Left lung (tissue), 10 donors: ENCODE measurements around the gene FCHO2. TPM values are rescaled to one million over a fixed set of nuclear protein-coding genes. Genes with fewer than 3 reads are reported as not detected.

Source experiments
- ATAC-seq: fragments of 200-7000 bp; cut with Tn5 transposase; one replicate; pipeline ENCODE4 v1.9.1; 2020; ENCODE audit warnings: moderate library complexity
- DNase-seq, 4 donors: peaks; one replicate each; pipeline ENCODE4 v3.0.0-alpha.2; 2013 to 2020
- H3K27ac ChIP-seq, 2 donors: fragments of 200-600 bp; sonication (generic) in 1 of 2; one replicate each; pipeline versions ENCODE4 v1.5.0 to v1.8.0; 2020 to 2021
- H3K27me3 ChIP-seq, 2 donors: fragments of 200-600 bp; sonication (generic) in 1 of 2; one replicate each; pipeline versions ENCODE4 v1.5.0 to v1.8.0; 2020 to 2021
- H3K36me3 ChIP-seq, 2 donors: fragments of 200-600 bp; sonication (generic) in 1 of 2; one replicate each; pipeline versions ENCODE4 v1.5.0 to v1.8.0; 2020 to 2021
- H3K4me1 ChIP-seq, 2 donors: fragments of 200-600 bp; one replicate each; pipeline ENCODE4 v1.8.0; 2021
- H3K4me3 ChIP-seq, 2 donors: fragments of 200-600 bp; sonication (generic) in 1 of 2; one replicate each; pipeline versions ENCODE4 v1.5.0 to v1.8.0; 2020 to 2021; ENCODE audit warnings: mild to moderate bottlenecking in 1 of 2
- H3K9me3 ChIP-seq, 2 donors: fragments of 200-600 bp; sonication (generic) in 1 of 2; one replicate each; pipeline versions ENCODE4 v1.5.0 to v1.8.0; 2020 to 2021
- intact Hi-C, 2 donors: fragments of 100-400 bp; cut with DNase I; formaldehyde crosslinking; loops; one replicate each; pipeline versions ENCODE4 v1.11.2 to v1.14.2; 2022
- polyA plus RNA-seq, 6 donors: library from polyadenylated mRNA; unstranded; fragments of 120-200 nt; gene quantifications; one replicate each; pipeline ENCODE4 v1.2.1, GENCODE V29; 2013; ENCODE audit not compliant: insufficient read length in 6 of 6
- total RNA-seq, 2 donors: library from RNA; stranded (reverse); fragmentation: NEBNext Ultra II Directional; extraction: Animal tissue kit (Norgen Biotek cat#: 25700); gene quantifications; one replicate each; pipeline ENCODE4 v1.2.1, GENCODE V29; 2021
- TF ChIP-seq, protein P1 (sequence below), 2 donors: fragments of 200-600 bp; sonication (generic) in 1 of 2; IDR thresholded peaks; one replicate each; pipeline versions ENCODE4 v1.5.0 to v1.8.0; 2021; ENCODE audit warnings: antibody characterized with exemption in 2 of 2
- donor health status: DM: no; HTN: yes; CAD: no.
- donor health status: DM: no; HTN: no; CAD: no.

The FCHO2 gene
- total and polyA plus RNA-seq, 8 donors, result 25.7 to 71.1 (median 30.5) TPM

GRCh38 chr5:72936893-72937292 is 18.9 kb upstream of the FCHO2 start:
- Histone ChIP-seq H3K4me3 (no peak overlapping the region), H3K27me3 (no peaks in the 10 kb centered on the region), H3K36me3 (no peaks in the 10 kb centered on the region), H3K9me3 (no peaks in the 10 kb centered on the region), H3K4me1 (peaks cover 0 to 36% of the 10 kb centered on the region in 2 donors), H3K27ac (no peak overlapping the region)
- TF ChIP-seq, protein P1, sequence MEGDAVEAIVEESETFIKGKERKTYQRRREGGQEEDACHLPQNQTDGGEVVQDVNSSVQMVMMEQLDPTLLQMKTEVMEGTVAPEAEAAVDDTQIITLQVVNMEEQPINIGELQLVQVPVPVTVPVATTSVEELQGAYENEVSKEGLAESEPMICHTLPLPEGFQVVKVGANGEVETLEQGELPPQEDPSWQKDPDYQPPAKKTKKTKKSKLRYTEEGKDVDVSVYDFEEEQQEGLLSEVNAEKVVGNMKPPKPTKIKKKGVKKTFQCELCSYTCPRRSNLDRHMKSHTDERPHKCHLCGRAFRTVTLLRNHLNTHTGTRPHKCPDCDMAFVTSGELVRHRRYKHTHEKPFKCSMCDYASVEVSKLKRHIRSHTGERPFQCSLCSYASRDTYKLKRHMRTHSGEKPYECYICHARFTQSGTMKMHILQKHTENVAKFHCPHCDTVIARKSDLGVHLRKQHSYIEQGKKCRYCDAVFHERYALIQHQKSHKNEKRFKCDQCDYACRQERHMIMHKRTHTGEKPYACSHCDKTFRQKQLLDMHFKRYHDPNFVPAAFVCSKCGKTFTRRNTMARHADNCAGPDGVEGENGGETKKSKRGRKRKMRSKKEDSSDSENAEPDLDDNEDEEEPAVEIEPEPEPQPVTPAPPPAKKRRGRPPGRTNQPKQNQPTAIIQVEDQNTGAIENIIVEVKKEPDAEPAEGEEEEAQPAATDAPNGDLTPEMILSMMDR (IDR thresholded peaks at IDR 0.05), result no peak
- DNase-seq (no peak), ATAC-seq (no peak)
- intact Hi-C loops, result no loop called here

DNA sequence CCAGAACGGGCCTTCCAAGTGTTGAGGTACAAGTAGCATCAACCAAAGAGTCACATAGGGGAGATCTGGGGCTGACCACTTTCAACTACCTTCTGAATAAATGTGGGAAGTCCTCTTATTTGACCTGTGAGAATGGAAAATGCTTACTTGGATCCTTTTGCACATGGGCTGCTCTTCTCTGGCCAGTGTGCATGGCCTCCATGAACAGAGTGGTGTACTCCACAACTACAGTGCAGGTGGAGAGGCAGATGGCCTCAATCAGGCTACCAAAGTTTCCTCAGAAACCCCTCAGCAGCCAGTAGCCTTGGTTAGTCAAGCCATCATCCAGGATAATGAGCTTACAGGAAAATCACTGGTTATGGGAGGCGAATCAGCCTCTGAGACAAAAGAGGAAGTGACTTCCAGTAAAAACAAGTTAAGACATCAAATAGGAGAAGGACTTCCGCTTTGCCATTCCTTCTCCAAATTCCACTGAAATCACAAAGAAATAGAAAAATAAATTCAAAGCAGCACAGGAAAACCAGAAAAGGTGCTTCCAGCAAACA is 18.3 kb upstream of the FCHO2 start:
- ATAC-seq, result peak; percentile 51
- intact Hi-C loops, result no loop called here
- no peaks in the 10 kb centered on the region for H3K27me3 ChIP-seq
- DNase-seq, result no peak
- no peaks in the 10 kb centered on the region for H3K36me3 ChIP-seq
- H3K9me3 ChIP-seq, result no peaks in the 10 kb centered on the region
- H3K27ac ChIP-seq, result peak overlapping the region; percentile 46 to 68
- H3K4me3 ChIP-seq, result no peak overlapping the region
- H3K4me1 ChIP-seq, result peaks cover 0 to 39% of the 10 kb centered on the region in 2 donors
- TF ChIP-seq, protein P1 (IDR thresholded peaks at IDR 0.05), result no peak

GRCh38 chr5:72938206-72938605 is 17.6 kb upstream of the FCHO2 start:
- Histone ChIP-seq H3K9me3 (no peaks in the 10 kb centered on the region), H3K27me3 (no peaks in the 10 kb centered on the region), H3K36me3 (no peaks in the 10 kb centered on the region), H3K4me1 (peaks cover 0 to 39% of the 10 kb centered on the region in 2 donors), H3K27ac (peak overlapping the region; percentile 46 to 68), H3K4me3 (no peak overlapping the region)
- TF ChIP-seq, protein P1 (IDR thresholded peaks at IDR 0.05), result no peak
- peak; percentile 65 for ATAC-seq
- no peak for DNase-seq
- intact Hi-C loops, result no loop called here

GRCh38 chr5:72940082-72940481 is 15.8 kb upstream of the FCHO2 start:
- ATAC-seq (peak; percentile 67), DNase-seq (no peak)
- H3K27ac ChIP-seq, result peak overlapping the region; percentile 31 to 50
- TF ChIP-seq, protein P1 (IDR thresholded peaks at IDR 0.05), result no peak
- intact Hi-C loops, result no loop called here
- no peaks in the 10 kb centered on the region for H3K9me3 ChIP-seq
- no peaks in the 10 kb centered on the region for H3K27me3 ChIP-seq
- no peaks in the 10 kb centered on the region for H3K36me3 ChIP-seq
- peaks cover 0 to 39% of the 10 kb centered on the region in 2 donors for H3K4me1 ChIP-seq
- no peak overlapping the region for H3K4me3 ChIP-seq

- intact Hi-C loops, result no loop called here
- ATAC-seq (no peak), DNase-seq (no peak)
- Histone ChIP-seq H3K9me3 (no peaks in the 10 kb centered on the region), H3K36me3 (no peaks in the 10 kb centered on the region), H3K27ac (no peak overlapping the region), H3K27me3 (no peaks in the 10 kb centered on the region), H3K4me3 (no peak overlapping the region), H3K4me1 (peaks cover 0 to 26% of the 10 kb centered on the region in 2 donors)
- TF ChIP-seq, protein P1 (IDR thresholded peaks at IDR 0.05), result no peak
Measured at GRCh38 chr5:72943307-72943706, 12.5 kb upstream of the FCHO2 start.
